ENCODE data around the gene SLC35G3. TPM values are rescaled to one million over a fixed set of nuclear protein-coding genes. Genes with fewer than 3 reads are reported as not detected.

Gene SLC35G3
- total RNA-seq, 4 donors from 2014 or later: not detected

- TF ChIP-seq CTCF (IDR thresholded peaks at IDR 0.05): no peak
- no peak for TF ChIP-seq POLR2A (IDR thresholded peaks at IDR 0.05)
- no peak for DNase-seq (ENCODE audit: low spot score in 2 of 2)
- H3K4me3 ChIP-seq (ENCODE audit: low read depth, poor library complexity, severe bottlenecking): no peak overlapping the region
- WGBS, 2 donors: 18 to 24% methylated on average over 2 of the region's 2 CpGs
- intact Hi-C loops (cut with DNase I; ENCODE audit: low total_unique reads): loop anchor here (10.0 kb wide), 2 partner anchors 143 to 363 kb away; partner anchors contain the start of gene SLFN12L
These were observed 22.4 kb downstream of the SLC35G3 start for GRCh38 chr17:35171834-35172233.

- H3K4me3 ChIP-seq (ENCODE audit: low read depth, poor library complexity, severe bottlenecking): no peak overlapping the region
- intact Hi-C loops (cut with DNase I; ENCODE audit: low total_unique reads): loop anchor here (10.0 kb wide), 2 partner anchors 144 to 364 kb away; partner anchors contain the start of gene SLFN12L
- TF ChIP-seq CTCF (IDR thresholded peaks at IDR 0.05) (no peak), POLR2A (IDR thresholded peaks at IDR 0.05) (no peak)
- peak in 1 of 2 donors; percentile 83 for DNase-seq (ENCODE audit: low spot score in 2 of 2)
- 78 to 79% methylated on average over 18 of the region's 18 CpGs for WGBS, 2 donors
These were observed 23.0 kb downstream of the SLC35G3 start for GRCh38 chr17:35170968-35171771.

- peak in 1 of 2 donors; percentile 76 for DNase-seq (ENCODE audit: low spot score in 2 of 2)
These were observed 24.3 kb downstream of the SLC35G3 start for GRCh38 chr17:35169835-35170363.

GRCh38 chr17:35167666-35168065, 26.5 kb downstream of the SLC35G3 start:
- no peak for DNase-seq (ENCODE audit: low spot score in 2 of 2)
- no peak overlapping the region for H3K4me3 ChIP-seq (ENCODE audit: low read depth, poor library complexity, severe bottlenecking)
- 78 to 92% methylated on average over 1 of the region's 1 CpG for WGBS, 2 donors
- intact Hi-C loops (cut with DNase I; ENCODE audit: low total_unique reads): no loop called here
- TF ChIP-seq CTCF (IDR thresholded peaks at IDR 0.05): no peak
- TF ChIP-seq POLR2A (IDR thresholded peaks at IDR 0.05): no peak

More at GRCh38 chr17:35169835-35170363, 24.3 kb downstream of the SLC35G3 start:
- 87 to 92% methylated on average over 17 of the region's 17 CpGs for WGBS, 2 donors
- TF ChIP-seq POLR2A (IDR thresholded peaks at IDR 0.05) (no peak), CTCF (IDR thresholded peaks at IDR 0.05) (no peak)
- H3K4me3 ChIP-seq (ENCODE audit: low read depth, poor library complexity, severe bottlenecking): no peak overlapping the region
- intact Hi-C loops (cut with DNase I; ENCODE audit: low total_unique reads): loop anchor here (10.0 kb wide), 2 partner anchors 145 to 365 kb away; partner anchors contain the start of gene SLFN12L

GRCh38 chr17:35167046-35167445, 27.1 kb downstream of the SLC35G3 start:
- intact Hi-C loops (cut with DNase I; ENCODE audit: low total_unique reads): no loop called here
- no peak overlapping the region for H3K4me3 ChIP-seq (ENCODE audit: low read depth, poor library complexity, severe bottlenecking)
- TF ChIP-seq CTCF (IDR thresholded peaks at IDR 0.05) (no peak), POLR2A (IDR thresholded peaks at IDR 0.05) (no peak)
- whole genome bisulfite sequencing, 2 donors: 68% methylated on average over 3 of the region's 3 CpGs
- peak in 1 of 2 donors; percentile 60 for DNase-seq (ENCODE audit: low spot score in 2 of 2)

All from lower leg skin (tissue), 4 donors.